NT2/D1 (cell line): ENCODE results near the gene AKR1A1.
"Not testable (repeated sequence)": the region's sequence is repeated elsewhere in the genome, so short reads cannot be mapped to it uniquely, and the experiment has no call there.

Source experiments
- DNase-seq: peaks from one replicate; pipeline ENCODE4 v3.0.0-alpha.2; 2011; ENCODE audit warnings: low read depth, low spot score
- H3K27me3 ChIP-seq: 2 replicates; pipeline ENCODE4 v1.6.0; 2011; ENCODE audit warnings: mild to moderate bottlenecking; ENCODE audit not compliant: insufficient read length, insufficient read depth
- H3K36me3 ChIP-seq: 2 replicates; pipeline ENCODE4 v1.6.1; 2011; ENCODE audit warnings: mild to moderate bottlenecking, low read length, mixed read lengths; ENCODE audit not compliant: insufficient read depth, insufficient read length
- H3K4me1 ChIP-seq: 2 replicates; pipeline ENCODE4 v1.5.1; 2011; ENCODE audit not compliant: insufficient read depth, insufficient read length
- H3K4me3 ChIP-seq: 2 replicates; pipeline ENCODE4 v1.5.1; 2011; ENCODE audit warnings: low read depth; ENCODE audit not compliant: insufficient read length
- H3K9ac ChIP-seq: 2 replicates; pipeline ENCODE4 v1.6.0; 2011; ENCODE audit warnings: low read depth; ENCODE audit not compliant: insufficient read length
- H3K9me3 ChIP-seq: 2 replicates; pipeline ENCODE4 v1.5.1; 2011; ENCODE audit warnings: mild to moderate bottlenecking, low read length; ENCODE audit not compliant: insufficient read depth
- SUZ12 ChIP-seq: IDR thresholded peaks from 2 replicates; pipeline ENCODE4 v1.6.1; 2011; ENCODE audit not compliant: insufficient read length, insufficient read depth; ENCODE audit errors: extremely low read depth
- YY1 ChIP-seq: IDR thresholded peaks from 2 replicates; pipeline ENCODE4 v1.6.1; 2011; ENCODE audit not compliant: insufficient read length, insufficient read depth
- ZNF274 ChIP-seq: IDR thresholded peaks from 2 replicates; pipeline ENCODE4 v1.6.1; 2011; ENCODE audit warnings: mild to moderate bottlenecking, low read depth, low read length

Gene AKR1A1

GRCh38 chr1:45510036-45510971 is 40.3 kb upstream of the AKR1A1 start:
- no peak for TF ChIP-seq ZNF274
- TF ChIP-seq YY1 = no peak
- no peak for TF ChIP-seq SUZ12
- Histone ChIP-seq H3K4me3 (no peak overlapping the region), H3K9ac (no peak overlapping the region), H3K9me3 (no peaks in the 10 kb centered on the region), H3K4me1 (peaks cover 4% of the 10 kb centered on the region), H3K36me3 (peaks cover 82% of the 10 kb centered on the region), H3K27me3 (no peaks in the 10 kb centered on the region)
- no peak for DNase-seq

GRCh38 chr1:45510972-45511527 is 39.6 kb upstream of the AKR1A1 start:
- H3K27me3 ChIP-seq = no peaks in the 10 kb centered on the region
- H3K4me1 ChIP-seq = peaks cover 4% of the 10 kb centered on the region
- no peak for TF ChIP-seq YY1
- TF ChIP-seq ZNF274 = no peak
- no peak for TF ChIP-seq SUZ12
- H3K36me3 ChIP-seq = peaks cover 88% of the 10 kb centered on the region
- no peaks in the 10 kb centered on the region for H3K9me3 ChIP-seq
- no peak overlapping the region for H3K4me3 ChIP-seq
- H3K9ac ChIP-seq = no peak overlapping the region
- no peak for DNase-seq

GRCh38 chr1:45512641-45513054 is 38.0 kb upstream of the AKR1A1 start:
- Histone ChIP-seq H3K27me3 (no peaks in the 10 kb centered on the region), H3K9me3 (no peaks in the 10 kb centered on the region), H3K36me3 (peaks cover 96% of the 10 kb centered on the region), H3K4me1 (peaks cover 7% of the 10 kb centered on the region), H3K4me3 (no peak overlapping the region), H3K9ac (no peak overlapping the region)
- TF ChIP-seq YY1 (no peak), SUZ12 (no peak), ZNF274 (no peak)
- no peak for DNase-seq

GRCh38 chr1:45513532-45514260 is 36.9 kb upstream of the AKR1A1 start:
- not testable (repeated sequence) for H3K9ac ChIP-seq, H3K4me3 ChIP-seq, DNase-seq, H3K9me3 ChIP-seq, H3K4me1 ChIP-seq, H3K27me3 ChIP-seq
- H3K36me3 ChIP-seq = peaks cover 94% of the 10 kb centered on the region

GRCh38 chr1:45516036-45516435 is 34.6 kb upstream of the AKR1A1 start:
- TF ChIP-seq ZNF274 = no peak
- no peak for TF ChIP-seq SUZ12
- no peak for TF ChIP-seq YY1
- Histone ChIP-seq H3K9me3 (no peaks in the 10 kb centered on the region), H3K9ac (no peak overlapping the region), H3K27me3 (no peaks in the 10 kb centered on the region), H3K4me3 (no peak overlapping the region), H3K4me1 (peaks cover 9% of the 10 kb centered on the region), H3K36me3 (peaks cover 92% of the 10 kb centered on the region)
- DNase-seq = no peak

GRCh38 chr1:45516465-45516864 is 34.2 kb upstream of the AKR1A1 start:
- DNase-seq = no peak
- H3K9ac ChIP-seq = no peak overlapping the region
- H3K4me3 ChIP-seq = no peak overlapping the region
- no peaks in the 10 kb centered on the region for H3K27me3 ChIP-seq
- TF ChIP-seq SUZ12 = no peak
- TF ChIP-seq ZNF274 = no peak
- TF ChIP-seq YY1 = no peak
- H3K36me3 ChIP-seq = peaks cover 91% of the 10 kb centered on the region
- H3K4me1 ChIP-seq = peaks cover 9% of the 10 kb centered on the region
- no peaks in the 10 kb centered on the region for H3K9me3 ChIP-seq

GRCh38 chr1:45518366-45518765 is 32.3 kb upstream of the AKR1A1 start:
- H3K4me1 ChIP-seq, DNase-seq, H3K27me3 ChIP-seq, H3K9ac ChIP-seq, H3K4me3 ChIP-seq, H3K9me3 ChIP-seq: not testable (repeated sequence)
- peaks cover 72% of the 10 kb centered on the region for H3K36me3 ChIP-seq
